Fibroblast of lung (primary cell): ENCODE results near the gene DES.

Experiments used
- CTCF ChIP-seq, 2 donors: IDR thresholded peaks in 1 of 2; conservative IDR thresholded peaks in 1 of 2; 1 replicate in 1 of 2; 2 replicates in 1 of 2; pipeline ENCODE4 v1.5.1; 2011 to 2012; ENCODE audit warnings: low read length in 2 of 2, control low read depth in 1 of 2, inconsistent platforms in 1 of 2, low read depth in 1 of 2, mild to moderate bottlenecking in 1 of 2
- EZH2 ChIP-seq: IDR thresholded peaks from 2 replicates; pipeline ENCODE4 v1.5.1; 2012; ENCODE audit warnings: low read length, control low read depth, mild to moderate bottlenecking; ENCODE audit errors: missing control alignments

GRCh38 chr2:219399716-219400478 lies 18.3 kb upstream of the DES start:
- TF ChIP-seq EZH2 = no peak
- TF ChIP-seq CTCF (conservative IDR thresholded peaks at IDR 0.05 in 1 of 2, IDR thresholded peaks at IDR 0.05 in 1 of 2; ENCODE audit: low read depth in 1 of 2, low read length in 2 of 2) = no peak
